Measurements from ENCODE around the gene PRAMEF1.

The PRAMEF1 gene

GRCh38 chr1:12764016-12764415, 27.2 kb upstream of the PRAMEF1 start:
- TF ChIP-seq CTCF (IDR thresholded peaks at IDR 0.05; ENCODE audit: insufficient read depth, low read length) (no peak), REST (IDR thresholded peaks at IDR 0.05; ENCODE audit: insufficient replicate concordance, low read depth) (no peak), GABPA (IDR thresholded peaks at IDR 0.05; ENCODE audit: low read depth) (no peak), SPI1 (IDR thresholded peaks at IDR 0.05; ENCODE audit: borderline replicate concordance, low read depth) (no peak), POLR2AphosphoS5 (IDR thresholded peaks at IDR 0.05; ENCODE audit: low read depth) (no peak)
- Histone ChIP-seq H3K27me3 (ENCODE audit: insufficient read depth, poor library complexity, severe bottlenecking) (no peaks in the 10 kb centered on the region), H3K4me3 (replicated peaks; ENCODE audit: insufficient read depth, low read length) (no peak overlapping the region), H3K27ac (replicated peaks) (no peak overlapping the region)
- no peak for DNase-seq (ENCODE audit: low read depth in 1 of 2, low spot score in 1 of 2)

GRCh38 chr1:12769031-12769430, 22.2 kb upstream of the PRAMEF1 start:
- no peak for DNase-seq (ENCODE audit: low read depth in 1 of 2, low spot score in 1 of 2)

More at GRCh38 chr1:12769031-12769430, 22.2 kb upstream of the PRAMEF1 start:
- no peak for TF ChIP-seq SPI1 (IDR thresholded peaks at IDR 0.05; ENCODE audit: borderline replicate concordance, low read depth)
- TF ChIP-seq REST (IDR thresholded peaks at IDR 0.05; ENCODE audit: insufficient replicate concordance, low read depth) = no peak
- TF ChIP-seq CTCF (IDR thresholded peaks at IDR 0.05; ENCODE audit: insufficient read depth, low read length) = no peak
- TF ChIP-seq POLR2AphosphoS5 (IDR thresholded peaks at IDR 0.05; ENCODE audit: low read depth) = no peak
- TF ChIP-seq GABPA (IDR thresholded peaks at IDR 0.05; ENCODE audit: low read depth) = no peak
- no peak overlapping the region for H3K27ac ChIP-seq (replicated peaks)
- no peak overlapping the region for H3K4me3 ChIP-seq (replicated peaks; ENCODE audit: insufficient read depth, low read length)
- no peaks in the 10 kb centered on the region for H3K27me3 ChIP-seq (ENCODE audit: insufficient read depth, poor library complexity, severe bottlenecking)

All from HL-60 (cell line).